Measurements from ENCODE around the gene IMPA2. TPM values are rescaled to one million over a fixed set of nuclear protein-coding genes. Genes with fewer than 3 reads are reported as not detected.

The IMPA2 gene
- total and polyA plus RNA-seq, 2 of the 13 experiments (the other 11 are each of a cell fraction or from before 2014, with no cell fraction given) = 37.8 to 71.8 TPM

GRCh38 chr18:11983592-11983991 is 2.3 kb downstream of the IMPA2 start (continued):
- peak; percentile 59 for TF ChIP-seq ZNF687 (CRISPR knock-in tag; IDR thresholded peaks at IDR 0.05)
- peak; percentile 60 for TF ChIP-seq SAP130 (CRISPR knock-in tag; IDR thresholded peaks at IDR 0.05; ENCODE audit: low read depth)
- TF ChIP-seq TBX2 (CRISPR knock-in tag; IDR thresholded peaks at IDR 0.05; ENCODE audit: borderline replicate concordance) = peak; percentile 28; the same call in 1 of the 2 replicates
- TF ChIP-seq HNF4A (CRISPR knock-in tag; IDR thresholded peaks at IDR 0.05) = peak; percentile 49
- no peak; the same call in 1 of the 2 replicates for TF ChIP-seq ZNF790 (CRISPR knock-in tag; IDR thresholded peaks at IDR 0.05; ENCODE audit: borderline replicate concordance)
- TF ChIP-seq ZNF589 (CRISPR knock-in tag; conservative IDR thresholded peaks at IDR 0.05) = no peak
- 0 out of 2 replicates have a peak, but pooled peaks have one; percentile 23 for TF ChIP-seq ARNTL (CRISPR knock-in tag; IDR thresholded peaks at IDR 0.05)
- no peak for TF ChIP-seq ZMYM3 (CRISPR knock-in tag; IDR thresholded peaks at IDR 0.05)
- TF ChIP-seq GATAD2A (CRISPR knock-in tag; IDR thresholded peaks at IDR 0.05) = peak; percentile 30; the same call in 1 of the 2 replicates
- 0 out of 4 replicates have a peak, but pooled peaks of 1 of the 2 experiments have one; percentile 27 for TF ChIP-seq POLR2A (IDR thresholded peaks at IDR 0.05; ENCODE audit: insufficient read depth in 1 of 2, low read depth in 2 of 2, low read length in 2 of 2)
- no peak for TF ChIP-seq ZNF34 (CRISPR knock-in tag; IDR thresholded peaks at IDR 0.05; ENCODE audit: borderline replicate concordance)
- peak; percentile 22; the same call in 1 of the 2 replicates for TF ChIP-seq FOXA3 (CRISPR knock-in tag; IDR thresholded peaks at IDR 0.05)
- TF ChIP-seq DPF2 (CRISPR knock-in tag; IDR thresholded peaks at IDR 0.05; ENCODE audit: borderline replicate concordance, low read depth) = no peak
- no peak for TF ChIP-seq ZHX2 (IDR thresholded peaks at IDR 0.05; ENCODE audit: low read depth)
- TF ChIP-seq ZHX2 (CRISPR knock-in tag; IDR thresholded peaks at IDR 0.05; ENCODE audit: borderline replicate concordance) = no peak
- 0 out of 2 replicates have a peak, but pooled peaks have one; percentile 47 for TF ChIP-seq CBX5 (CRISPR knock-in tag; IDR thresholded peaks at IDR 0.05; ENCODE audit: borderline replicate concordance)
- TF ChIP-seq FOSL2 (CRISPR knock-in tag; IDR thresholded peaks at IDR 0.05) = peak; percentile 13; the same call in 1 of the 2 replicates

Data from HepG2 (cell line).